Activated CD4-positive, alpha-beta T cell treated with anti-CD3 and anti-CD28 coated beads for 36 hours (primary cell): Measurements from ENCODE around the gene SLC5A10. TPM values are rescaled to one million over a fixed set of nuclear protein-coding genes. Genes with fewer than 3 reads are reported as not detected.
"Not testable (repeated sequence)": the region's sequence is repeated elsewhere in the genome, so short reads cannot be mapped to it uniquely, and the experiment has no call there.

Experiments used
- ATAC-seq: fragments of 200-7000 bp; cut with Tn5 transposase; one replicate; pipeline ENCODE4 v1.10.0; 2021; ENCODE audit warnings: mild to moderate bottlenecking, moderate library complexity
- CTCF ChIA-PET: fragments of 350-600 bp; sonication (Branson Sonifier 250); formaldehyde crosslinking; loops from one replicate; lab custom pipeline; 2021; ENCODE audit warnings: antibody characterized with exemption; lab: Charles Lee
- POLR2A ChIA-PET: fragments of 350-600 bp; sonication (Branson Sonifier 250); formaldehyde crosslinking; loops from one replicate; lab custom pipeline; 2021; ENCODE audit warnings: antibody characterized with exemption, inconsistent platforms; lab: Charles Lee
- DNase-seq: peaks from one replicate; pipeline ENCODE4 v3.0.0-alpha.2; 2020
- H3K27ac Mint-ChIP-seq: one replicate; pipeline ENCODE4 v1.8.0; 2021; ENCODE audit warnings: mixed read lengths
- H3K27me3 Mint-ChIP-seq: one replicate; pipeline ENCODE4 v1.8.0; 2021; ENCODE audit warnings: mixed read lengths
- H3K36me3 Mint-ChIP-seq: one replicate; pipeline ENCODE4 v1.8.0; 2021; ENCODE audit warnings: low read depth, mixed read lengths
- H3K4me1 Mint-ChIP-seq: one replicate; pipeline ENCODE4 v1.8.0; 2021; ENCODE audit warnings: mixed read lengths
- H3K4me3 Mint-ChIP-seq: one replicate; pipeline ENCODE4 v1.8.0; 2021; ENCODE audit warnings: mild to moderate bottlenecking, moderate library complexity, mixed read lengths
- H3K9me3 Mint-ChIP-seq: one replicate; pipeline ENCODE4 v1.8.0; 2021; ENCODE audit warnings: low read depth, mixed read lengths
- intact Hi-C, 2 experiments: fragments of 100-400 bp; cut with DNase I in 1 of 2; cut with micrococcal nuclease in 1 of 2; formaldehyde crosslinking; loops; one replicate each; pipeline versions ENCODE4 v1.14.2 to v1.15.1; 2022 to 2024; cut with DNase I, micrococcal nuclease
- total RNA-seq, 2 experiments: library from RNA; stranded (reverse); gene quantifications; one replicate each; pipeline ENCODE4 v1.2.3, GENCODE V29; 2021

Gene SLC5A10
- total RNA-seq, 2 experiments from 2014 or later, result not detected

- no peak for ATAC-seq
- Mint-ChIP-seq H3K27me3 (no peaks in the 10 kb centered on the region), H3K4me1 (peaks cover 3% of the 10 kb centered on the region), H3K4me3 (no peak overlapping the region), H3K36me3 (no peaks in the 10 kb centered on the region), H3K9me3 (no peaks in the 10 kb centered on the region), H3K27ac (no peak overlapping the region)
- no peak for DNase-seq
- ChIA-PET CTCF (no interaction called here), POLR2A (no interaction called here)
- intact Hi-C loops, result loop anchor here in 1 of 2 experiments (10.0 kb wide), 1 partner anchor 46 kb away; no protein-coding TSS in a partner anchor
Observed at GRCh38 chr17:18948476-18949006, 3.4 kb upstream of the SLC5A10 start.

GRCh38 chr17:18949566-18949965, 2.4 kb upstream of the SLC5A10 start:
- no peaks in the 10 kb centered on the region for H3K27me3 Mint-ChIP-seq
- ChIA-PET POLR2A (no interaction called here), CTCF (interaction anchor here (1.0 kb wide), 1 partner anchor 11 kb away, joined by 3 read pairs; no protein-coding TSS in a partner anchor)
- H3K9me3 Mint-ChIP-seq, result no peaks in the 10 kb centered on the region
- DNase-seq (no peak), ATAC-seq (no peak)
- H3K27ac Mint-ChIP-seq, result no peak overlapping the region
- H3K36me3 Mint-ChIP-seq, result no peaks in the 10 kb centered on the region
- peaks cover 11% of the 10 kb centered on the region for H3K4me1 Mint-ChIP-seq
- intact Hi-C loops, result loop anchor here in 1 of 2 experiments (10.0 kb wide), 1 partner anchor 45 kb away; no protein-coding TSS in a partner anchor
- no peak overlapping the region for H3K4me3 Mint-ChIP-seq

- intact Hi-C loops, result no loop called here
- POLR2A ChIA-PET, result no interaction called here
- CTCF ChIA-PET, result interaction anchor here (0.9 kb wide), 1 partner anchor 11 kb away, joined by 3 read pairs; no protein-coding TSS in a partner anchor
- Mint-ChIP-seq H3K27me3 (no peaks in the 10 kb centered on the region), H3K4me1 (peaks cover 15% of the 10 kb centered on the region), H3K4me3 (no peak overlapping the region), H3K27ac (no peak overlapping the region), H3K9me3 (no peaks in the 10 kb centered on the region), H3K36me3 (no peaks in the 10 kb centered on the region)
- DNase-seq (no peak), ATAC-seq (no peak)
Observed at GRCh38 chr17:18950346-18950745, 1.6 kb upstream of the SLC5A10 start.

DNA sequence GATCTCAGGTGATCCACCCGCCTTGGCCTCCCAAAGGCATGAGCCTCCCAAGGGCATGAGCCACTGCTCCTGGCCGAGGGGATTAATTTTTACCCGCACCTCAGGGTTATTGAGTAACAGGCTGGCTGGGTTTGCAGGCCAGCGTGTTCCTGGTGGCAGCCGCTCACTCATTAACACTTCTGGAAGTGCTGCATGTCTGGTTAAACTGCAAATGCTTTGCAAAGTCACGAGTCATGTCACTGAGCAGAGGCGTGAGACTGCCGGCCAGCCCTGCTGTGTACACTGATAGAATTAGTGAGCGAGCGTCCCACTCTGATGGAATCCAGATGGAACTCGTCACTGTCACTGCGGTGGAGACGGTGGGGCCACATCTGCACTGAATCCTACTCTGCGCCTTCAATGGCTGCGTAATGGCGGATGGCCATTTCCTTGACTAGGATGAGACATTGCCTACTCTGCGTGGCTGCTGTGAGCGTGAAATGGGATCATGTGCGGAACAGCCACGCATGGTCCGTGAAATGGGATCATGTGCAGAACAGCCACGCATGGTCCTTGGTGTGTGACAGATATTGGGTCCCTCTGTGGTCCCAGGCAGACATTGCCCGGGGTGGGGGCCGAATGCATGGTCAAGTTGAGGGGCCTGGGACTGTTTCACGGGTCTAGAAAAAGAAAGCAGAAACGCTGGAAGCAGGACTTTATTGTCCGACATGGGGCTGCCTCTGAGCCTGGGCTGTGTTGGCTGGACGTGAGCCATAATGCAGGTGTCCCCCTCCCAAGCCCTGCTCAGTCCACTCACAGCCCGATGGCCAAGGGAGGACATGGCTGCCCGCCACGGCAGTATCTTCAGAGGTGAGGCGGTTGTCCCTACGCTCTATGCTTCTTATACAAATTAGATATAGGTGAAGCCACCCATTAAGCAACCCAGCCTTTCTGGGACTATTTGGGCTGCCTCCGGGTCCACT, 740 bp upstream of the SLC5A10 start:
- Mint-ChIP-seq H3K9me3 (no peaks in the 10 kb centered on the region), H3K4me3 (no peak overlapping the region), H3K27me3 (no peaks in the 10 kb centered on the region), H3K36me3 (no peaks in the 10 kb centered on the region), H3K27ac (no peak overlapping the region), H3K4me1 (peaks cover 20% of the 10 kb centered on the region)
- POLR2A ChIA-PET, result no interaction called here
- ATAC-seq (no peak), DNase-seq (no peak)
- intact Hi-C loops, result no loop called here
- CTCF ChIA-PET, result interaction anchor here (0.9 kb wide), 1 partner anchor 10 kb away, joined by 3 read pairs; no protein-coding TSS in a partner anchor

DNA sequence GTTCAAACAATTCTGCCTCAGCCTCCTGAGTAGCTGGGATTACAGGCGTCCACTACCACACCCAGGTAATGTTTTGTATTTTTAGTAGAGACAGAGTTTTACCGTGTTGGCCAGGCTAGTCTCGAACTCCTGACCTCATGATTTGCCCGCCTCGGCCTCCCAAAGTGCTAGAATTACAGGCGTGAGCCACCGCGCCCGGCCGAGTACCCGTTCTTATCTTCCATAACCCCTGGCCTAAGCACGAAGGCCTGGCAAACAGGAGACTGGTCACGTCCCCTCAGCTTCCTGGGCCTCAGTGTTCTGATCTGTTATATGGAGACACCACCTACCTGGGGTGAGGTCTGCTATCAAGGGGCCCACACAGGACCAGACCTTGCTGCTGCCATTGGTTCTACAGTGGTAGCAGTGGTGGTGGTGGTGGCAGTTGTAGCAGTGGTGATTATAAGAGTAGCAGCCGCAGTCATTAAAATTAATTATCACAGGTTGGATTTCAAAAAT, 1.3 kb downstream of the SLC5A10 start:
- CTCF ChIA-PET, result interaction anchor here (0.5 kb wide), 1 partner anchor 31 kb away, joined by 3 read pairs; no protein-coding TSS in a partner anchor
- H3K27me3 Mint-ChIP-seq, result no peaks in the 10 kb centered on the region
- no peaks in the 10 kb centered on the region for H3K36me3 Mint-ChIP-seq
- H3K27ac Mint-ChIP-seq, result no peak overlapping the region
- POLR2A ChIA-PET, result no interaction called here
- peaks cover 28% of the 10 kb centered on the region for H3K4me1 Mint-ChIP-seq
- no peaks in the 10 kb centered on the region for H3K9me3 Mint-ChIP-seq
- DNase-seq (no peak), ATAC-seq (no peak)
- no peak overlapping the region for H3K4me3 Mint-ChIP-seq
- intact Hi-C loops, result no loop called here

DNA sequence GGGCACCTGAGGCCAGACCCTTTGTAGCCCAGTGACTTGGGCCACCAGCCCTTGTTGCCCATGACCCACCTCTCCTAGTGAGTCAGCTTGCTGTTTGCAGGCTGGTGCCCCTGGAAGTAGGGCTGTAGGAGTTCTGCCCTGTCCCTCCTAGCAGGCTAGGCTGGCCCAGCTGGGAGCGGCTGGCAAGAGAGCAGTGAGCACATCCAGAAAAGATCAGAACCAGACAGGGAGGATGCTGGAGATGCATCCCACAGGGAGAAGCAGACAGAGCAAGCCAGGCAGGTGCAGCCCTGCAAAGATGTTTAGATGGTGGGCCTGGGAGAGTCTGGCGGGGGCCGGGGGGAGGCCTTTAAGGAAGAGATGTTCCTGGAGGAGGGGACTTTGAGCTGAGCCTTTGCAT, 2.4 kb downstream of the SLC5A10 start:
- no peaks in the 10 kb centered on the region for H3K9me3 Mint-ChIP-seq
- DNase-seq (no peak), ATAC-seq (no peak)
- peaks cover 28% of the 10 kb centered on the region for H3K4me1 Mint-ChIP-seq
- H3K27ac Mint-ChIP-seq, result no peak overlapping the region
- H3K27me3 Mint-ChIP-seq, result no peaks in the 10 kb centered on the region
- no peaks in the 10 kb centered on the region for H3K36me3 Mint-ChIP-seq
- no peak overlapping the region for H3K4me3 Mint-ChIP-seq
- intact Hi-C loops, result no loop called here
- ChIA-PET POLR2A (no interaction called here), CTCF (interaction anchor here (0.7 to 1.4 kb wide), 3 partner anchors 10 to 212 kb away, joined by 3 to 4 read pairs (median 3); no protein-coding TSS in a partner anchor)

DNA sequence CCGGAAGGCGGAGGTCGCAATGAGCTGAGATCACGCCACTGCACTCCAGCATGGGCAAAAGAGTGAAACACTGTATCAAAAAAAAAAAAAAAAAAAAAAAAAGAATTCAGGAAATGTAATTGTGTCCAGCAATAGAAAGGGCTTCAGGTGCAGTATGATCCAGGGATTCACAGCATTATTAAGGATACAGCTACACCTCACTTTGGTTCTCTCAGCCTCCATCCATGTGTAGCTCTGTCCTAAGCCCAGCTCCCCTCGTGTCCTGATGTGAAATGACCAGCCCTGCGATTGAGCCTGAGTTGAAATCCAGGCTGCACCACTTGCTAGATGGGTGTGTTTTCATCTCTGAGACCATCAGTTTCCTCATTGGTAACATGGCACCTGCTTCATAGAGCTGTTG, 3.0 kb downstream of the SLC5A10 start:
- CTCF ChIA-PET, result interaction anchor here (0.6 to 1.4 kb wide), 6 partner anchors 11 to 329 kb away, joined by 3 to 4 read pairs (median 3); no protein-coding TSS in a partner anchor
- POLR2A ChIA-PET, result no interaction called here
- H3K4me3 Mint-ChIP-seq, result no peak overlapping the region
- peaks cover 28% of the 10 kb centered on the region for H3K4me1 Mint-ChIP-seq
- ATAC-seq, result no peak
- no peaks in the 10 kb centered on the region for H3K36me3 Mint-ChIP-seq
- no peak for DNase-seq
- H3K9me3 Mint-ChIP-seq, result no peaks in the 10 kb centered on the region
- H3K27me3 Mint-ChIP-seq, result no peaks in the 10 kb centered on the region
- intact Hi-C loops, result no loop called here
- H3K27ac Mint-ChIP-seq, result no peak overlapping the region

GRCh38 chr17:18956021-18956420, 4.1 kb downstream of the SLC5A10 start:
- DNase-seq, H3K36me3 Mint-ChIP-seq, H3K4me3 Mint-ChIP-seq, ATAC-seq, intact Hi-C loops, POLR2A ChIA-PET, H3K27me3 Mint-ChIP-seq, H3K9me3 Mint-ChIP-seq, H3K27ac Mint-ChIP-seq: not testable (repeated sequence)
- H3K4me1 Mint-ChIP-seq, result peaks cover 34% of the 10 kb centered on the region
- CTCF ChIA-PET, result interaction anchor here (0.6 to 0.7 kb wide), 2 partner anchors 10 to 12 kb away, joined by 4 to 6 read pairs; no protein-coding TSS in a partner anchor

DNA sequence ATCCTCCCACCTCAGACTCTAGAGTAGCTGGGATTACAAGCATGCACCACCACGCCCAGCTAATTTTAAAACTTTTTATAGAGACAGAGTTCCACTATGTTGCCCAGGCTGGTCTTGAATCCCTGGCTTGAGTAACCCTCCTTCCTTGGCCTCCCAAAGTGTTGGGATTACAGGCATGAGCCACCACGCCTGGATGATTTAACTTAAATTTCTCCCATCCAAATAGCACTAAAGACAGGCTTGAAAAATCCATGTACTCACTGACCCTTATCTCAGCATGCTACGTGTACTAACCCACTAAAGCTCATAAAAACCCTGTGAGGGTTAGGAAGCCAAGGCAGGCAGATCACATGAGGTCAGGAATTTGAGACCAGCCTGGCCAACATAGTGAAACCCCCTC, 4.6 kb downstream of the SLC5A10 start:
- peaks cover 36% of the 10 kb centered on the region for H3K4me1 Mint-ChIP-seq
- ATAC-seq, result no peak
- no peaks in the 10 kb centered on the region for H3K27me3 Mint-ChIP-seq
- H3K9me3 Mint-ChIP-seq, result no peaks in the 10 kb centered on the region
- no peak overlapping the region for H3K27ac Mint-ChIP-seq
- ChIA-PET CTCF (interaction anchor here (0.6 to 0.7 kb wide), 2 partner anchors 10 to 13 kb away, joined by 4 to 6 read pairs; no protein-coding TSS in a partner anchor), POLR2A (interaction anchor here (0.6 kb wide), 1 partner anchor 96 kb away, joined by 3 read pairs; no protein-coding TSS in a partner anchor)
- no peak overlapping the region for H3K4me3 Mint-ChIP-seq
- intact Hi-C loops, result no loop called here
- no peaks in the 10 kb centered on the region for H3K36me3 Mint-ChIP-seq
- DNase-seq, result no peak

DNA sequence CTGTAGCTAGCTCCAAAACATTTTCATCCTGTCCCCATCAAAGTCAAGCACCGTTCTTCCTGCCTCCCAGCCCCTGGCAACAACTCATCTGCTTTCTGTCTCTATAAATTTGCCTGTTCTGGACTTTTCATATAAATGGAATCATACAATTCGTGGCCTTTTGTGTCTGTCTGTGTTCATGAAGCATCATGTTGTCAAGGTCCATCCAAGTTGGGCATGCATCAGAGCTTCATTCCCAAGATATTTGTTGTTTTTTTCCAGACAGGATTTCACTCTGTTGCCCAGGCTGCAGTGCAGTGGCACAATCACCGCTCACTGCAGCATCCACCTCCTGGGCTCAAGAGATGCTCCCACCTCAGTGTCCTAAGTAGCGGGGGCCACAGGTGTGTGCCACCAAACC, 5.9 kb downstream of the SLC5A10 start:
- no peaks in the 10 kb centered on the region for H3K9me3 Mint-ChIP-seq
- H3K36me3 Mint-ChIP-seq, result no peaks in the 10 kb centered on the region
- no peaks in the 10 kb centered on the region for H3K27me3 Mint-ChIP-seq
- intact Hi-C loops, result no loop called here
- DNase-seq (no peak), ATAC-seq (no peak)
- H3K27ac Mint-ChIP-seq, result no peak overlapping the region
- H3K4me3 Mint-ChIP-seq, result no peak overlapping the region
- ChIA-PET POLR2A (interaction anchor here (0.6 to 0.9 kb wide), 2 partner anchors 45 to 57 kb away, joined by 3 to 5 read pairs; no protein-coding TSS in a partner anchor), CTCF (interaction anchor here (1.1 to 1.6 kb wide), 5 partner anchors 14 to 332 kb away, joined by 3 to 4 read pairs (median 3); no protein-coding TSS in a partner anchor)
- peaks cover 39% of the 10 kb centered on the region for H3K4me1 Mint-ChIP-seq

DNA sequence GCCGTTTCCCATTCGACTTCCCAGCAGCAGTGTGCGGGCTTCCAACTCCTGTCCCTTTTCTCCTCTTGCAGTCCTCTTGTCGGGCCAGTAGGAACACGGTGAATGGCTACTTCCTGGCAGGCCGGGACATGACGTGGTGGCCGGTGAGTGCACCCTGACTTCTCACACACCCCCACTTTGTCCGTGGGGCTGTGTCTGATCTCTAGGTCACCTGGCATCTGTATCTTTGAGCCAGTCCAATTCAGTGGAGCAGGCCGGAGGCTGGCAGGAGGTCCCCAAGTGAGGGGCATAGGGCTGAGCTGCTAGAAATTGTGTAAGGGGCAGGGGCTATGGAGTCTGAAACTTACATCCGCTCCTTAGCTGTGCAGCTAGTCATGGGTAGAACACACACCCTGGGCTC, 6.6 kb downstream of the SLC5A10 start:
- no peak overlapping the region for H3K27ac Mint-ChIP-seq
- H3K27me3 Mint-ChIP-seq, result no peaks in the 10 kb centered on the region
- H3K36me3 Mint-ChIP-seq, result no peaks in the 10 kb centered on the region
- intact Hi-C loops, result no loop called here
- CTCF ChIA-PET, result interaction anchor here (1.1 to 1.6 kb wide), 4 partner anchors 15 to 333 kb away, joined by 3 to 4 read pairs (median 4); no protein-coding TSS in a partner anchor
- peaks cover 39% of the 10 kb centered on the region for H3K4me1 Mint-ChIP-seq
- ATAC-seq (no peak), DNase-seq (no peak)
- no peak overlapping the region for H3K4me3 Mint-ChIP-seq
- POLR2A ChIA-PET, result interaction anchor here (0.6 kb wide), 1 partner anchor 58 kb away, joined by 3 read pairs; no protein-coding TSS in a partner anchor
- no peaks in the 10 kb centered on the region for H3K9me3 Mint-ChIP-seq
